Dedifferentiated amniotic fluid mesenchymal stem cell (primary cell): ENCODE data around the gene JAM3.
"Not testable (repeated sequence)": the region's sequence is repeated elsewhere in the genome, so short reads cannot be mapped to it uniquely, and the experiment has no call there.

Source experiments
- DNase-seq: peaks from one replicate; pipeline ENCODE4 v3.0.0-alpha.2; 2016; ENCODE audit errors: extremely low spot score

JAM3 gene

DNA sequence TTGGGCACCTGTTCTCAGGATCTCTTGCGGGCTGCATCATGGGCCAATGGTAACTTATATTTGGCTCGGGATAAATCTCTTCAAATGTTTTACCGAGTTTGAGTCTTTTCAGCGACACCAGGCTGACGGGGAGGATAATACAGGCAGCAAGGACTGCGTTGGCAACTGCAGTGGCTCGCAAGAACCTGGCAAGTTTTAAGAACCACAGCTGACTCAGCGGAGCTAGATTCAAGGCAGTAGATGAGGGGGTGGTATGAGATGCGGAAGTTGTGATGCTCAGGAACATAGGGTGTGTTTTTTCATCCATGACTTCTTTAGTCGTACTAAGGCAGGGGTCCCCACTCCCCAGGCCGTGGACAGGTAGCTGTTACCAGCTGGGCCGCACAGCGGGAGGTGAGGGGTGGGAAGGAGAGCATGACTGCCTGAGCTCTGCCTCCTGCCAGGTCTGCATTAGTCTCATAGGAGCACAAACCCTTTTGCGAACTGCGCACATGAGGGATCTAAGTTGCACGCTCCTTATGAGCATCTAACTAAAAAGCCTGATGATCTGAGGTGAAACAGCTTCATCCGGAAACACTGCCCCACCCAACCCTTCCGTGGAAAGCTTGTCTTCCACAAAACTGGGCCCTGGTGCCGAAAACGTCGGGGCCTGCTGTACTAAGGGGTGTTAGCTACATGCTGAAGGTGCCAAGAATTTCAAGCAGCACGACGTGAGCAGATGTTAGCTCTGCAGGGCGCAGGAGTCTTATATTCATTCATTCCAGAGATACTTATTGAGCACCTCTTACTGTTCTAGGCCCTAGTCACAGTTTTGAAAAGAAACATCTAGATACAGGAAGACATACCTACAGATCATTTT lies 6.4 kb upstream of the JAM3 start:
- no peak for DNase-seq

DNA sequence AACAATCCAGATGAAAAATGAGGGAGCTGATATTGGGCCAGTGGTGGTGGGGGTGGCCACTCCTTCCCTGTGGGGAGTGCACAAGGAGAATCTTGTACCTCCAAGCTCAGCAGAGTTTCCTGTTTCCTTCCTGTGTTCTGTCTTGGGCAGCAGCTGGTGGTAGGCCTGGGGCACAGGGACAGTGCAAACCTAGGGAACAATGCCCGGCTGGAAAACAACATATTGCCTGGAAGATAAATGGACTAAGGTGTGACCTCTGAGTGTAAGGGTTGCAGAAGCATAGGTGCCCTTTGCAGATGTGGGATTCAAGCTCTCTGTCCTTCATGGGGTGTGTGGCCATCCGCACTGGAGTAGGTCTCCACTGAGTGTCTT lies 5.8 kb upstream of the JAM3 start:
- DNase-seq = no peak

DNA sequence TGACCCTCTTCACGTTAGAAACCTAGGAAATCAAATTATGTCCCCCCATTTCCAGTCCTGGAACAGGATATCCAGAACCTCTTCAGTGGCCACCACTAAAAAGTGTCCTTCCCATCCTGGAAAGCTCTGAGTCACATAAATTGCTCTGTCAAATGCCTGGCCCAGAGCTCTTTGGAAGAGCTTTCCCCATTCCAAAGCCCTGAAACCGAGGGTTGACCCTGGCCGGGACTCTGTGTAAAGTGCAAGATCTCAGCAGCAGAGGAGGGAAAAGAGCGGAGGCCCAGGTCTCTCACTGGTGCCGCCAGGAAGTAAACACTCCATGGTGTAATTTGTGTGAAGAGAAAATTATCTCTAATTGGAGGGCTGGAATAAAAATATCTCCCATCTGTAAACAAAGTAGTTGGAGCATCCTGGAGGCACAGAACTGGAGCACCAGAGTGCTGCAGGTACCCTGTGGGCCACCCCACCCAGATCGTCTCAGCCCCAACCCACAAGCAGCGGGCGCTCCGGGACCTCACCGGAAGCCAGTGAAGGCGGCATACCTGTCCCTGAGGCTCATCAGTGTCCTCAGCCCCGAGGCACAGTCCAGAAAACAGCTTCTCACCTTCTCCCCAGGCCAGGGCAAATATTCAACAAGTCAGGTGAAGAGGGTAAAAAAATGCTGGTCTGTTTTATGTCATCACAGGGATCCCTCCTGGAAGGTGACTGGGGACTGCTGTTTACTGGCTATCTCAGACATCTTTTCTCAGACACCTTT lies 4.7 kb upstream of the JAM3 start:
- DNase-seq = no peak

DNA sequence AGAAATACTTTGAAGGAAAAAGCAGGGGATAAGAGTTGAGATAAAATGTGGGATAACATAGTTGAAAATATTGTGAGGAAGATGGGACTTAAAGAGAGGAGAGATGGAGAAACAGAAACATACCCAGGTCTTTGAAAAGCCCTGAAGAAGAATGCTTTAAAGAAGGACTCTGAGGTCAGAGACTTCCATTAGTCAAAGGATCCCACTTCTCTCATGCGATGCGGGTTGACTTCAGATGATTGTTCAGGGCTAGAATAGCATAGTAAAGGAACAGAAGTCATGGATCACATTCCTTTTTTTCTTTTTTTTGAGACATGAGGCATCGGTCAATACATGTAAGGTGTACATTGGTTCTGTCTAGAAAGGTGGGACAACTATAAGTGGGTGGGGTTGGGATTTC lies 3.5 kb upstream of the JAM3 start:
- no peak for DNase-seq

DNA sequence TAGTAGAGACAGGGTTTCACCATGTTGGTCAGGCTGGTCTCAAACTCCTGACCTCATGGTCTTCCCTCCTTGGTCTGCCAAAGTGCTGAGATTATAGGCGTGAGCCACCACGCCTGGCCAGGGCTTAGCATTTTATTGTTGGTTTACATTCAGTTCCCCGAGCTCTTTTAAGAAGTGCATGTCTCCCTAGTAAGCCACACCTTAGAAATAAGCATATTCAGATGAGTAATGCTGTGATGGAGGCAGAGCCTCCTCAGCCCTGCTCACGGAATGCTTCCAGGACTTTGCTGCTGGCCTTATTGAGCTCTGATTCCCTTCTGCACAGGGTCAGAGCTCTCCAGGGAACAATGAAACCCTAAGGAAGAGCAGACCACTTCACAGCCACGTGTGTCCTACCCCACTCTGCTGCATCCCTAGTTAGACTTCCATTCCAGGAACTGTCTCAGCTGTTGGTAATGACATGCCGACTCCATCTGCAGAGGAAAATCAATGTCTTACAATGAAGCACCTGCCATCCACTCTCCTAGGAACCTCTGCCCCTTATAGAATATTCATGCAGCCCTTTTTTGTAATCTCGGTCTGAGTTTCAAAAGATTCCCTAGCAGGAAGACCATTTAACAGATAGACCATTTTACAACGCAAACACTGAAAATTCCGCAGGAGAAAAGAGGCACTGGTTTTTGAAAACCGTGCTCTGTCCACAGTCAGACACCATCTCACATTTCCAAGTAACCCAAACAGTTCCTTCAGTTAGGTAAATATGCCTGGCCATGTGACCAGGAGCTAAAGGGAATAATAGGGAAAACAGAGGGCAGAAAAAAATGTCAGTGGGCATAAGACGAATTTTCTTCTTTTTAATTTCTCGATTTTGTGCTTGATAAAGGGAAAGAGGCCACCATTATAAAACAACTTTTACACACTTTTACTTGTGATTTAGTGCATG lies 1.7 kb upstream of the JAM3 start:
- DNase-seq = no peak

DNA sequence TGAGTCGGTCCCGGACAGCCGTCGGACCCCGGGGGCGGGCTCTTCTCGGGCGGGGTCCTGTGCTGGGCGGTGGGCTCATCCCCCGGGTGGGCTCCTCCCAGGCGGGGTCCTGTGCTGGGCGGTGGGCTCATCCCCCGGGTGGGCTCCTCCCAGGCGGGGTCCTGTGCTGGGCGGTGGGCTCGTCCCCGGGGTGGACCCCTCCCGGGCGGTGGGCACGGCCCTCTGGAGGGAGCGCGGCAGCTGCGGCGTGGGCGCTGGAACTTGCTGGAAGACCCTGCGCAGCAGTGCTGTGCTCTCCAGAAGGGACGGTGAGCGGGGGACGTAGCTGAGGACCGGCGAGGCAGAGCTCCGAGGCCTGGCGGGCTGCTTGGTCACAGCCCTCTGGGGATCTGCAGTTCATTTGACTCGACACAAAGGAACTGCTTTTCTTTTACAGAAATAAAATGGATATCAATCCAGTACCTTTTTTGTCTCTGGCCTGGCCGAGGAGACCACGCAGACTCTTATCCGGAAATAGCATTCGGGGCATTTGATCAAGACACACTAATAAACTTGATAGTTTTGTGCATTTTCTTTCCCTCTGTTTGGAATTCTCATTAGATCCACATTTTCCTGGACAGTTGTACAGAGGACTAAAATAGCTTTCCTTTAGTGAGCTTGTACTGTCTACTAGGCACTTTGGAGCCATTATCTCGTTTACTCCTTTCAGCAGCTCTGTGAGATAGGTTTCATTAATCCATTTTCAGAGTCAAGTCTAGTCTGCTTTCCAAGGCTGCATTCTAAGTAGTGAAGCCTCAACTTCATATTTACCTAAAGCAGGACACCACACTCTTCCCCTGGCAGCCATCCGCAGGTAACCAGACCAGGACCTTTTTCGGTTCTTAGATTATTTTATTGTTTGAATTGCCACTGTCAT lies 812 bp downstream of the JAM3 start:
- DNase-seq = peak; percentile 26

DNA sequence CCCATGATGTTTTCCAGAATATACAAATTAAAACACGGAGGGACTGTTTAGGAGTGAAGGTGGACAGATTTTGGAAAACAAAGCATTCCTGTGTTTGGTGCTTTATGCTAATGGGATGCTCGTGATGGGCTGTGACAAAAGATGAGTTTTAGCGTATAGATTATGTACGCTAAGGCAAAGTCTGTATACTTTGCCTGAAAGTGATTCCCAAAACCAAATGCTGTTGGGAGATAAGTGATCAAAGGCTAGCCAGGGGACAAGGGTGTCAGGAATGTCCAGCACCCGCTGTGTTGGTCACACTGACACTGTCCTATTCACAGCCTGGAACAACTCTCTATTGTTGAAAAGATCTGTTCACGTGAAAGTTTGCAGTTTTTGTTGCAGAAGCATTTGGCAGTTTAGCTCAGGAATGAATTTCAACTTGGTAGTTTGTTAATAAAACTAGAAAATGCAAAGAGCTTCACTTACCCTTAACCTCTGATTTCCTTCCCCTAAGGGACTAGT lies 1.5 kb downstream of the JAM3 start:
- no peak for DNase-seq

DNA sequence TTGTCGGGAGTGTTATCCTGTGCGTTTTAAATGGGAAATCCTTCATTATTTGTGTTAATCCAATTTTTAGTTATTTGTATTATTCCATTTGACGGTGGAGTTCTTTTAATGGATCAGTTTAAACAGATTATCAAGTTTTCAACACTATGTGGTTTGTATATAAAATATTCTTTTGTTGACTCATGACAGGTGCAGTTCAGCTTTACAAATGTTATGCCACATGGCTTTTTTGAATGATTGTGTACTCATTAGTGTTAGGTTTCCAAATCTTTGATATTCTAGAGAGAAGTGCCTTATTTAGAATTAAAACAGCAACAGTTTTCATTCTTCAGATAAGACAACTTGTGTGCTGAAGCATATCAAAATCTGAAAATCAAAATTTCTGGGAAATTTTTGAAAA lies 2.4 kb downstream of the JAM3 start:
- no peak for DNase-seq

DNA sequence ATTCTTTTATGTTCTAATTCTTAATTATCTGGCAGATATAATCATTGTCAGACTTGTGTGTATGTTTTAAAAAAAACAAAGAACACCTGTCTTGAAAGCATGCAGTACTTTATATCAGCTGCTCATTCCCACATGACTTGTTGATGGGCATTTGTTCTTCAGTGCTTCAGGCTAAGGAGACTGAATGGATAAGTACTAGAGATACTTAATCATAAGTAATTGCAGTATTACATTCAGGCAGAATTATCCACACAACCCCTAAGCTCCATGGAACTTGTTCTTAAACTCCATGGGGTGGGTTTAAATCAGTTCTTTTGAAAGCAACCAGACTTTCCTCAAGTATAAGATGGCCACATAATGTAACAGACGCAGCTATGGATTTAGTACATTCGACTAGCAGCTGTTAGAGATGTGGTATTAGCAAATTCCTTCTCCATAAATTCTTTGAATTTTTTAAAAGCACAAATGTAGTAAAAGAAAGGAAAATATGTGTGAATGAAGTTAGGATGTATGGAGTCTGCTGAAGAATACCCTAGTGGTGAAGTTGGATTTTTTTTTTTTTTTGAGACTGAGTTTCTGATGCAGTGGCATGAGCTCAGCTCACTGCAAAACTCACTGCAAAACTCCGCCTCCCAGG lies 3.0 kb downstream of the JAM3 start:
- no peak for DNase-seq

DNA sequence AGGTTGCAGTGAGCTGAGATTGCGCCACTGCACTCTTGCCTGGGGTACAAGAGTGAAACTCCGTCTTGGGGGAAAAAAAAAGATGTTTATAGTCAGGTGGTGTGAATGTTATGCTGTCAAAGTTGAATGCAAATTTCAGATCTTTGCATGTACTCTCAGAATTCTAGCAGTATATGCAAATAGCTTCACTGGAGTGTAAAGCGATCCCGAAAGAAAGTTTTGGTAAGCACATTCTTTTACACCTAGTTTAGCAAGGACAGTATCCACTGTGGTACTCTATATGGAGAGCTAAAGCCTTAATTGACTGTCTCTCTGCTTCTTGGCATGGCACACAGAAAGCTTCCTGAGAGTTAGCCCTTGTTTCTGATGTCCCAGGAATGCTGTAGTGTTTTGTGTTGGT lies 4.0 kb downstream of the JAM3 start:
- DNase-seq = no peak

DNA sequence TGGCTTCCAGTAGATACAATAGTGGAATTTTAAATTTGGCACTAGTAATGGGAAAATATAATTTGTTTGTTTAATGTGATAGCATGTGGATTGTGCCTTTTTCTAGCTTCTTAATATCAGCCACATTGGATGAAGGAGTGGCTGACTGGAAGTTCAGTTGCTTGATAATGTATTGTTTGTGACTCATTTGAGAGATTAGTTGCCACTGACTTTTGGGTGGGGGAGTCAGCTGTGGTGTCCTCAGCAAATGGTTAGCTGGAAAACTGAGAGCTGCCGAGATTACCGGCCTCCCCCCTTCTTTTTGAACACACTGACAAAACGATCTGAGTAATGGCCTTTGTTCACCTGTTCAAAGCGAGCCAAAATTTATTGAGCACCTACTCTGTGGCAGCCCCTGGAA lies 5.5 kb downstream of the JAM3 start:
- DNase-seq = no peak

DNA sequence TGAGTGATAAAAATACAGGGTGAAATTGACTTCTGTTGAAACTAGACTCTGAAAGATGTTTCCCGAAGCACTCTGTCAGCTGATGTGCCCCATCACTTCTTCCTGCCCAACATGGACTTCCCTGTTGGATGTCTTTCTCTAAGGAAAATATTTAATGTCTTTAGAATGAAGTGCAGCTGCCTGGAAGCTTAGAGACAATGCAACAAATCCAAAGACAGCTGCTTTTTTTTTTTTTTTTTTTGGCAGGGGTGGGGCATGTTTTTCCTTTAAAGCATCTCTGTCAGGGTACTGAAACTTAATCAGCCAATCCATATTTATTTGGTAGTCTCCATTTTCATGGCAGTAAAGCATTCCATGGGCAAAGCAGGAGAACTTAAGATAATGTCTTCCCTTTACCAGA lies 5.9 kb downstream of the JAM3 start:
- no peak for DNase-seq

DNA sequence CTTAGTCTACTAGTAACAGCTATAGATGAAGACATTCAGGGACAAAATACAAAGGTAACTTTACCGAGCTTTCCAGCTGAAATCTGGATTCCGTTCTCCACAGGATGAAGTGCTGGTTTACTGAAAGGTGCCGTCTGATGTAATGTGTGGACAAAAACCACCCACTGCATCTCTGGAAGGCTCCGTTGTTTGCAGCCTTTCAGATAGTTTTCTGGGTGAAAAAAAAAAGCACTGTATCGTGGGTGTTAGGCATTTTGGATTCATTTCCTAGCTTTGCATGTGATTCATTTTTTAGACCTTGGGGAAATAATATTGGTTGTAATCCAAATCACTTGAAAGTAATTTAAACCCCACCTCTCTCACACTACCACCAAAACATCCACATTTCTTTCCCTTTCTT lies 10.4 kb downstream of the JAM3 start:
- DNase-seq = peak; percentile 37

DNA sequence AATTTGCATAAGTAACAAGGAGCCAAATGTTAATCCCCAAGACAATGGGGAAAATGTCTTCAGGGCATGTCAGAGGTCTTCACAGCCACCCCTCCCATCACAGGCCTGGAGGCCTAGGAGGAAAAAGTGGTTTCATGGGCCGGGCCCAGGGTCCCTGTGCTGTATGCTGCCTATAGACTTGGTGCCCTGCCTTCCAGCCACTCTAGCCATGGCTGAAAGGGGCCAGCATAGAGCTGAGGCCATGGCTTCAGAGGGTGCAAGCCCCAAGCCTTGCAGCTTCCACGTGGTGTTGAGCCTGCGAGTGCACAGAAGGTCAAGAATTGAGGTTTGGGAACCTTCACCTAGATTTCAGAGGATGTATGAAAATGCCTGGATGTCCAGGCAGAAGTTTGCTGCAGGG lies 12.4 kb downstream of the JAM3 start:
- DNase-seq = not testable (repeated sequence)

DNA sequence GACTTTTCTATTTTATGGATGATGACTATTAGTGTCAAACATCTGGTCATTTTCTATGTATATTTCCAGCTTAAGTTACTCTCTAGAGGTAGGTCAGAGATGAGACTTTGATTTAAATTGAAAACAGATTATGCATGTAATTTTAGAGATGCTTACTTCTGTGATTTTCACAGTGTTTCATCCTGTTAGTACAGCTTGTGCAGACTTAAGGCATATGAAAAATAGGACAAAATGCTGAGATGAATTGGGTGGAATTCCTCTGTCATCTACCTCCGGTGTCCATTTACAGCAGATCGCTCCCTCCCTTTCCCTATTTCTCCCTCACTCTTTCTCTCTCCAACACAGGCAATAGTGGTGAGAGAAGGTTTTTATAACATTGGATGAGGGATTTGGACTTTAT lies 14.1 kb downstream of the JAM3 start:
- no peak for DNase-seq

DNA sequence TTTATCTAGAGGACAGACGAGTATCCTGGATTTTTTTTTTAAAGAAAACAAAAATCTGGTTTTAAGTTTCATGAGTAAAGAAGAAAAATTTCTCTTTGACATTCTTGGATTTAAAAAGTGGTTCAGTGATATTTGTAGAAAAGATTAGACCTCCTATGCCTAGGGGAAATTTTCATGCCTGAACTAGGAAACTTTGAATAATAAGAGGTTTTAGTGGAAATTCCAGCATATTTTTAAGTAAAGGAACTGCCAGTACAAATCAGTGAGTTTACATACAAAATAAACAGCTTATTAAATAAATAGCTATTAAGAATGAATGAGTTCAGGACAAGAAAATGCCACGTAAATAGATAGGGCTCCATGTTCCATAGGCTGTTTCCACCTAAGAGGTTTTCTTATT lies 17.5 kb downstream of the JAM3 start:
- DNase-seq = peak; percentile 74

DNA sequence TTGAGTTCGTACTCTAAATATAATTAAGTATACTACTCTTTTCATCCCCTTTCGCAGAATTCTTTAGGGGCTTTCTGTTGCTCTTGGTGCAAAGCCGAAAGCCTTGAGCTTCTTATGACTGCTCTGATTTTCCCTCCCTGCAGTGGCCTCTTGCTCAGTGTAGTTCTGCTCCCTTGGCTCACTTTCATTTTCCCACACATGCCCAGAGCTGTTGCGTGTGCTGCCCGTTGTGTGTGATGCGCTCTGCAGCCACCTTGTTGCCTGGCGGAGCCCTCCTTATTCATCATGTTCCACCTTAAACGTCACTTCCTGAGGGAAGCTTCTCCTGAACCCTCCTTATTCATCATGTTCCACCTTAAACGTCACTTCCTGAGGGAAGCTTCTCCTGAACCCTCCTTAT lies 23.1 kb downstream of the JAM3 start:
- DNase-seq = not testable (repeated sequence)

DNA sequence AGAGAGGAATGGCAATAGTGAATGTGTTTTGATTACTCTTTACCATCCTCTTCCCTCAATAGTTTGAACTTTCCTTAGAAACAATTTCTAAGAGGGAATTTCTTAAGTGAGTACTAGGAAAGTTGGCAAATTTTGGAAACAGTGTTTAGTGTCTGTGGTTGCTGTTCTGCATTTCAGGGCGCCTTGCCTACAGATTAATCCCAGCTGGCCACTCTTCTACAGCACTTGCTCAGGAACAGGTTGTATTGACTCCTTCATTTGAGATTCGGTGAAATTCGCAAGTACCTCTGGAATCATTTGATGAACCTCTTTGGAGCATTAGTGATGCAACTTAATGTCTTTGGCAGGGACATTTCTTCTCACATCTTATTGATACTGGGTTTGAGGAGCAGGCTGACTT lies 28.3 kb downstream of the JAM3 start:
- DNase-seq = no peak

DNA sequence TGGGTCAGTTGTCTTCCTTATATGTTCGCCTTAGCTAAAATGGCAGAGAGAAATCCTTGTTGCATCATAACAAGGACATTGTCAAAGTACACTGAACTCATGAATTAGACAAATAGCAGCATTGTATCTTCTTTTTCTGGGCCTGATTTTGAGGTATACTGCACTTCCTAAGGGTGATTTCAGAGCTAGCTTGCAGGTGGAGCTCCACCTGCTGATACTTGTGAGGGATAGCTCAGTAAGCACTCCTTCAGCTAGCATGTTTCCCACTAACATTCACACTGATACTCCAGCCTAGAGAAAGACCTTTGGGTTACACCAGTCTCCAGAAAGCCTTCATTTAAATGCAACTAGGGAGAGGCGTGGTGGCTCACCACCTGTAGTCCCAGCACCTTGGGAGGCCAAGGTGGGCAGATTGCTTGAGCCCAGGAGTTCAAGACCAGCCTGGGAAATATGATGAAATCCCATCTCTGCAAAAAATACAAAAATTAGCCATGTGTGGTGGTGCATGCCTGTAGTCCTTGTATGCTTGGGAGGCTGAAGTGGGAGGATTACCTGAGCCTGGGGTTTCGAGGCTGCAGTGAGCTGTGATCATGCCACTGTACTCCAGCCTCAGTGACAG lies 29.8 kb downstream of the JAM3 start:
- DNase-seq = no peak

DNA sequence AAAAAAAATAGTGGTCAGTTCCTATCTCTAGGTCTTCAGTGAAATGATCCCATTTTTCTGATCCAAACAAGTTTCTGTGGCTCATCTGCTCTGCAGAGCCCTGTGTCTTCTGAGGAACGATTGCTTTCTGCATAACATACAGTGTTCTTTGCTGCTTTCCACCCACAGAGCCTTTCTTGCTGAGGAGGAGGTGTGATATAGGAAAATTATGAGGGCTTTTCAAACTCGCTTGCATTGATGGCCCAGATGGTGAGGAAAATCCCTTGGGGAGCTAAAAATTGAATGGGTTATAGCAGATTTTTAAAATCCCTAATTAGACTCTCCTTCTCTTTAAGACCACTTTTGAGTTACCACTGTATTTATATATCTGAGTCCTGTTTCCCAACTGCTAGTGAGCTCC lies 31.3 kb downstream of the JAM3 start:
- no peak for DNase-seq
